NCI-H774 (cell line): ENCODE measurements around the gene MICAL3.

Experiments
- DNase-seq: peaks from one replicate; lab custom pipeline; 2025; lab: John Stamatoyannopoulos, UW

The MICAL3 gene

DNA sequence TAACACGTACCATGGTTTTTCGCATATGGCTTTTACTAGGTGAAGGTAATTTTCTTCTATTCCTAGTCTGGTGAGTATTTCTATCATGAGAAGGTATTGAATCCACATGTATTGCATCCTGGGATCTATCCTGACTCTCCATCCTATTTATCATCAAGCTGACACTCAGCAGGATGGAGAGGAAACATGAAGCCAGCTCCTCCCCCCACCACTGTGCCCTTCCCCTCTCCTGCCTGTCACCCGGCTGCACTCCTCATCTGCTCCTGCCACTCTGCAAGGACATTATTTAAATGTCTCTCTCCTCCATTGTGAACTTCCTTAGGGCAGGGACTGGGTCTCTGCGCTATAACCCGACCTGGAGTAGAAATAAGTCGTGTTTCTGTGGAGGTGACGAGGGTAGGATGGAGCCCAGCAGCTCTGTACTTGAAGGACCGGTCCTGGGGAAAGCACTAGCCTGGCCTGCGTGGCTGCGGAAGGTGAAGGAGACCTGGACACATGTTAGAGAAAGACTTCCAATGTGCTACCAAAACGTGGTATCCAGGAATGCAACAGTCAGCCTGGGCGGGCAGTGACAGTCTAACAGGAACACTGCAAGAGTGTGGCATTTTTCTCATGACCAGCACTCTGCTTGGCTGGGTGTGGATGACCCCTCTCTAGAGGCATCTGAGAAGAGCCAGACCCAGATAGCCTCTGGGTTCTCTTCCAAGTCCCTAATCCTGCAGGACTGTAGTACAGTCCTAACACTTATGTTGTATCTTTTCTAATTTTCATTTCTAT is 111.2 kb downstream of the MICAL3 start:
- no peak for DNase-seq

GRCh38 chr22:17911887-17912286 is 112.5 kb downstream of the MICAL3 start:
- no peak for DNase-seq

DNA sequence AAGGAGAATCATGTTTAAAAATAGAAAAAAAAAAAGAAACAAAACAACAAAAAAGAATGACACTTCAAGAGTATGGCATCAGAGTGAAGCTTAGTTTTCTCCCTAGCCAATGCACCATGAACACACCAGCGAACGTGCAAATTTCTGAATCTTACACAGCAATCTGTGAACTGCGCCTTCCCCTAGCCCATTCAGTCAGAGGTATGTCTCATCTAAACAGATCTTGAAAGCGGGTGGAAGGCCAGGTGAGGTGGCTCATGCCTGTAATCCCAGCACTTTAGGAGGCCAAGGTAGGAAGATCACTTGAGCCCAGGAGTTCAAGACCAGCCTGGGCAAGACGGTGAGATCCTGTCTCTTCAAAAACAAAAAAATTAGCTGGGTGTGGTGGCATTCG is 113.1 kb downstream of the MICAL3 start:
- no peak for DNase-seq

GRCh38 chr22:17910561-17911311 is 113.6 kb downstream of the MICAL3 start:
- DNase-seq = no peak

DNA sequence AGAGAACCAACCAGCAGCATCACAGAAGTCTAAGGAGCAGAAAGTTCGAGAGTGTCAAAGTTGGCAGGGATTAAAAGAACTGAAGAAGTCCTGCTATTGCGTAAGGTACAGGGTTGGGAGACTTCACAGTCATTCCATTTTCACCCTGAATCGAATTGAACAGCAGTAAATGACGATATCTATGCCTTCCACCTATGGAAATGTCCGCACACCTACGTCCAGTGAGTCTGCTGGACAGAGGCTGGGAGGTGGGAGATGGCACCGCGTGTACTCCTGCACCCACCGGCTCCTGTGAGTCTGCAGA is 116.7 kb downstream of the MICAL3 start:
- DNase-seq = no peak

DNA sequence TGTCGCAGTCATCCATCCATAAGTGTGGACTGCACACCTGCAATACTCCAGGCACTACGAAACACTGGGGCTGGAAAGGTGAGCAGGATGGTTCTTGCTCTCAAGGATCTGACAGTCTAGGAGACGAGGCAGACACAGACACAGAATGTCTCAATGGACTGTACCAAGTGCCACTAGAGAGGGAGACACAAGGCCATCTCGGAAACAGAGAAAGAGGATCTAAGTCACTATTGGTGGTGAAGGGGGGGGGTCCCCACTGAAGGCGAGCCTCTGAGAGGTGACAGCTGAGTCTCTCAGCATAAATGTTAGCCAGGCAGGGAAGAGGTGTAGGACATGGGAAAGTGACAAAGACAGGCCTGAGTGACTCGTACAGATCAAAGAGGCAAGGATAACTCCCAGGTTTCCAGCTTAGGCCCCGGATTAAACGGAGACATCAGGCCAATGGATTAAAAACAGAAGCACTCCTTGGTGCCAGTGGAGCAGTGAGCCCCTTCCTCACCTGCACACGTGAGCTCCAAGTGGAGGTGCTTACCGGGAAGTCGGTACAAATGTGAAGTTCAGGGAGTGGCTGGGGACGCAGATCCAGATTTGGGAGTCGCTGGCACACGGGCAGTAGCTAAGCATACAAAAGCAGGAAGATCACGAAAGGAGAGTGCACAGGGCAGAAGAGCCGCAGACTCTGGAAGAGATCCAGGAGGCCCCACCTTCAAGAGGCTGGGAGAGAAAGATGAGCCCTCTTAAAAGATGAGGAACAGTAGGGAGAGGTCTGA is 117.2 kb downstream of the MICAL3 start:
- no peak for DNase-seq

DNA sequence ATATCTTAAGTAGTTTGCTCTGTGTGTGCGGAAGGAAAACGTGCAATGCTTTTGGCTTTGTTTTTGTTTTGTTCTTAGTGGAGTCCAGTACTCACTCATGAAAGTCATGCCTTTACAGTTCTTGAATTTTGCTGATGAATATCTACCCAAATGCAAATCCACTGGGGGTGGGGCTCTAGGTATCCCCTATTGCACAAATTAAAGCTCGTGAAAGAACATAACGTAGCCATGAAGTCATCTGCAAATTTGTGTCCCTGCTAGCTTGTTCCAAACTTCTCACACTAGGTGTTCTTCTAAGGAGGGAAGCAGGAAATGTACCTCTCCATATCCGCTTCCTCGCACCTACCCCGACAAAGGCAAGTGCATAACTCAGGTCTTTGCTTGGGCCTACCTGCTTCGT is 118.9 kb downstream of the MICAL3 start:
- DNase-seq = no peak

- no peak for DNase-seq
Measured at GRCh38 chr22:17903564-17904295, 120.6 kb downstream of the MICAL3 start.

DNA sequence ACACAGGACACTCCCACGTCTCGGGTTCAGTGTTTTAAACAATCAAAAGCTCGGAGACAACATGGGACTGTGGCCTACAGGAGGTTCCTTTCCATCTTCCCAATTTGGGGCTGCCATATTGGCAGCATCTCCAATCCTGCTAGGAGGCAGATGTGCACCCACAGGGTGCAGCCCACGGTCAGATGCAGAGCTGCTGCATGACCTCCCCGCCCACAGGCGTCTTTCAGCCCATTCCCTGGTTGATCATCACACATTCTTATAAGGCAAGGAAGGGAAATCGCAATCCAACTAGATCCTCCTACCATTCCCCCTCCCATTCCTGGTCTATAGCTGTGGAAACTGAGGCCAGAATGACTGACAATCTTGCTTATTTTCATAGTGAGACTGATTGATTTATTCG is 121.4 kb downstream of the MICAL3 start:
- DNase-seq = no peak

- DNase-seq = no peak
Measured at GRCh38 chr22:17898375-17898774, 126.0 kb downstream of the MICAL3 start.

DNA sequence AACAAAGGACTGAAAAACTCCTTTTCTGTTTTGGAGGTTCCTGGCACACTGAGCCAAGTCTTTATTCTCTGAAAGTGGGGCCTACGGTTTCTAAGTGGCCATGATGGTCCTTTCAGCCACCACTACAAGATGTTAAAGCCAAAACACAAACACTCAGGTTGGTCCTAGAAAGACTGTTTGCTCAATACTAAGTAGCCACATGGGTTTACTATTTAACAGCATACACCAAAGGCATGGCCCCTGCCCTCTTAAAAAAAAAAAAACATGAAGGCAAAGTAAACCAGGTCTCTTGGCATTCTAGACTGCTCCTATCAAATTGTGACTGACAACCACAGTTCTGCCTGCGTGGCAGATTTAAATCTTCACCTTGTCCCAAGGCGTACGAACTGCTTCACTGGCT is 126.5 kb downstream of the MICAL3 start:
- no peak for DNase-seq

DNA sequence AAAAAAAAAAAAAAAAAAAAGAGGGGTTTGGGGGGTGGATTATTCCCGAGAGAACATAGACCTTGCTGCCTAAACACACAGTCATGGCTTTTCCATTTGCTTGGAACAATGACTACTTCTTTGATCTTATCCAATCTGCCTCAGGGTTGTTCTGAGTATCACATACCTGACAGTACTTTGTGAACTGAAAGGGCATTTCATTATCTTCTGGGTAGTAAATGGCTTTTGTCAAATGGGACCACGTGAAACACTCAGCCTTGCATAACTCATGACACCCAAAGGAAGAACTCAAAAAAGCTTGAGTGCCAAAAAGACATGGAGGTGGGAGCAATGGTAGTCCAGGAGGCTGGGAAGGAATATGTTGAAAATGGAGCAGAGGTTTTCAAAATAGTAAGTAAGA is 126.9 kb downstream of the MICAL3 start:
- DNase-seq = no peak

DNA sequence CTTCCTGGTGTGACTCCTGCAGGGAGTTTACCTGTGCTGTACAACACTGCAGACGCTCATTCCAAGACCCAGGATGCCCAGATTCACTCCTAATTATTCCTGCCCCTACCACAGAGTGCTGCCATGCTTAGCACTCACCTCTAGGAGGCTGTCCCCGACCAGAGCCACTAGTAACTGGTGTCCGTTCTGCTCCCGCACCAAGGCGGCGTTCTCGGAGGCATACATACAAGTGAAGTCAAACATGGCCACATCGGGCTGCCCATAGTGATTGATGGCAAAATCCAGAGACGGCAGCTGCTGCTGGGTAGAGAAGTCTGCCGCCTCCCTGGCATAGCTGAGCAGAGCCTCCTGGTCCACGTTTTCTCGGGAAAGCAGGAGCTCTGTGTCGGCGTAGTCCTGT is 127.8 kb downstream of the MICAL3 start:
- DNase-seq = no peak

DNA sequence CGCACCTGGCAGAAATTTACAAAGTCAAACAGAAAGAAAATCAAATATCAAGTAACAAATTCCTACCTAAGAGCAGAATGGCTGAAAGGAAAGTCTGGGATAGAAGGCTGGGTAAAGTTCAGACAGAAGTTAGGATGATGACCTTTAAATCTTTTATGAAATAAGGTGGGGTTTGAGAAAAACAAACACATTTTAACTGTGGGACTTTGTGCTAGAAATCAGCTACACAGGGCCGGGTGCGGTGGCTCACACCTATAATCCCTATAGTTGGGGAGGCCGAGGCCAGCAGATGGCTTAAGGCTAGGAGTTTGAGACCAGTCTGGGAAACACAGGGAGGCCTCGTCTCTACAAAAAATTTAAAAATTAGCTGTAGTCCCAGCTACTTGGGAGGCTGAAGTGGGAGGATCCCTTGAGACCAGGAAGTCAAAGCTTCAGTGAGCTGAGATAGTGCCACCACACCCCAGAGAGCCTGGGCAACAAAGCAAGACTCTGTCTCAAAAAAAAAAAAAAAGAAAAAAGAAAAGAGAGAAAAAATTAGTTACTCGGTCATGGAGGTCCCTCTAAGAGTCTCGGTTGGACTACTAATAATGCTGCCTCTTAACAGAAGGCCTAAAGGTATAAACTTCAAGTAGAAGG is 130.3 kb downstream of the MICAL3 start:
- no peak for DNase-seq

DNA sequence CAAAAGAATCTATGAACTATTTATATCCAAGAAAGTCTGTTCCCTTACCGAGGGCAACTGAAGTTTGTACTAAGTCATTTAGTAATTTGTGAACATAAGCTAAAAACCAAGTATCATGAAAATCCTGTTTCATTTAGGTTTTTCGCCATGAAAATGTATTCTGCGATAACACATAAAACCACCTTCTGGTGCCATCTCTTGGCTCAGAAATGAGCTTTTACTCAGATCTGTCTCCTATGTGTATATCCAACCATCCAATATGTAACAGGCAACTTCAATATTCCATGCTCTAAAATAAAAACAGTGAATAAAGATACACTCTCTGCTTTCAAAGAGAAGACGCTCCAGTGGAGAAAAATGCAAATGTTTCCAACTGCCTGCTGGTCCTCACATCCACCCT is 132.0 kb downstream of the MICAL3 start:
- DNase-seq = no peak

DNA sequence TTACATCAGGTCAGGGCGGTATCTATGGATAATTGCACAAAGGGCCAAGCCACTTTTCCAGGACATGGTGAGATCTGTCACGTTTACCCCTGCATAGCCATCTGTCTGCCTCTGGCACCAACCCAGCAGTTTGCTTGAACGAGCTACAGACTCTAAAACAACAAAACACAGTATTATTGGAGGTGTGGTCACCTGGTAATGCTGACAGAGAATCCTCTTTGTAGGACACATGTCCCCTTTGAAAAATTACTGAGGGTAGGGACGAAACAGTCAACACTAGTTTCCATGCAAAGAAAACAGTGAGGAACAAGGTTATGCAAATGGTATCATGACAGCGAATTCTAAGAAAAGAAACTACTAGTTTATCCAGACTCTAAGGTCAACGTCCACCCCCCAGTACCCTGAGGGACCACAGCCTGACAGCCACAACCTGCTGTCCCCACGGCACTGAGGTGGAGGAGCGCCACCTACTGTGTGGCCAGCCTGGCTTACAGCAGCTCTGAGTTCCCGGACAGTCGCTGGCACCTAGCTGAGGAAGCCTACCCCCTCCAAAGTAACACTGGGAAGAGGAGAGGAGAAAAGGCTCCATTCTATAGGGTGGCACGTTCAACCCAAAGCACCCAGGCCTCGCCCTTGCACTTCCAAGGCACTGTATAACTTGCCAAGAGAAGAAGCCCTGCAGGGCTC is 132.7 kb downstream of the MICAL3 start:
- DNase-seq = peak; percentile 31

- DNase-seq = no peak
Measured at GRCh38 chr22:17890892-17891291, 133.5 kb downstream of the MICAL3 start.

- no peak for DNase-seq
Measured at GRCh38 chr22:17890245-17890671, 134.1 kb downstream of the MICAL3 start.

DNA sequence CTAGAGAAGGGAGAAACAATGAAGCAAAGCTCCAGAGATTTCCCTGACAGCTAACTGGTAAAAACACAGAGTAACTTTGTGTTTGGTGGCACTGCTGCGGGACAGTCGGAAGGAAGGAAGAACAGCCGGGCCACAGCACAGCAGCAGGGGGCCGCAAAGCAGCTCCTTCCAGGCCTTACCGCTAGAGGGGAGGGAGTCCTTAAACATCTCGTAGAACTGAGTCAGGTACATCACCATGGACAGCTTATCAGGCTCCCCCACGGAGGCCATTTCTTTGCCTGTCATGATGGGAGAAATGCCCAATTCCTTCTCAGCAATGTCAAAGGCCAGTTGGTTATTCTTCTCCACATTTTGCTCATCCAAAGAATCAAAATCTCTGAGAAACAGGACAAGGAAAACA is 135.5 kb downstream of the MICAL3 start:
- DNase-seq = no peak

GRCh38 chr22:17888439-17888838 is 135.9 kb downstream of the MICAL3 start:
- DNase-seq = no peak

DNA sequence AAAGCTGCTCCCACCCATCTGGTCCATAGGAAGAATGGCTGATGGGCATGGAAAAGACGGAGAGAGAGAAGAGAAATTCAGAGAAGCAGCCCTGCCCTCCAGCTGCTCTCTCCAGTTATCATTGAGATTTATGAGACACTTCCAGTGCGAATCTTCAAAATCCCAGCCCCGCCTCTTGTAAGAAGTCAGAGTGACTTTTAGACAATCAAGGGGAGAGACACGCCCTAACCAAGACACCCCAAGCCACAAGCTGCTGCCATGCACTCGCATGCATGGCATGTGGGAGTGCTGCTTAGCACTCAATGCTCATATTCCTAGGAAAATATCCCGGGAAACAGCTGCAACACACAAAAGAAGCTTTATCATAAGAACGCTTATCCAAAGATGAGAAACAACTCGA is 139.5 kb downstream of the MICAL3 start:
- DNase-seq = no peak
